Spleen (tissue), 13 donors: ENCODE results near the gene CDH10. TPM values are rescaled to one million over a fixed set of nuclear protein-coding genes. Genes with fewer than 3 reads are reported as not detected.

Experiments used
- DNase-seq: peaks from one replicate; pipeline ENCODE4 v3.0.0-alpha.2; 2020
- H3K27ac ChIP-seq, 8 donors: fragments of 200-600 bp; sonication (generic) in 7 of 8; 1 replicate in 4 of 8; 2 replicates in 4 of 8; pipeline versions ENCODE4 v1.5.0 to v1.8.0; 2016 to 2021; ENCODE audit warnings: inconsistent platforms in 4 of 8, mild to moderate bottlenecking in 4 of 8, moderate library complexity in 1 of 8
- H3K27me3 ChIP-seq, 7 donors: fragments of 200-600 bp; sonication (generic) in 6 of 7; replicated peaks in 1 of 7; 1 replicate in 4 of 7; 2 replicates in 3 of 7; pipeline versions ENCODE4 v1.5.0 to v1.8.0; 2016 to 2021; ENCODE audit warnings: inconsistent platforms in 3 of 7, mild to moderate bottlenecking in 1 of 7
- H3K36me3 ChIP-seq, 6 donors: fragments of 200-600 bp; sonication (generic) in 5 of 6; 1 replicate in 4 of 6; 2 replicates in 2 of 6; pipeline versions ENCODE4 v1.5.0 to v1.8.0; 2016 to 2021; ENCODE audit warnings: inconsistent platforms in 2 of 6
- H3K4me1 ChIP-seq, 6 donors: fragments of 200-600 bp; sonication (generic) in 5 of 6; 1 replicate in 3 of 6; 2 replicates in 3 of 6; pipeline versions ENCODE4 v1.5.0 to v1.8.0; 2016 to 2021; ENCODE audit warnings: inconsistent platforms in 3 of 6
- H3K4me3 ChIP-seq, 8 donors: fragments of 200-600 bp; sonication (generic) in 7 of 8; 1 replicate in 4 of 8; 2 replicates in 4 of 8; pipeline versions ENCODE4 v1.5.0 to v1.8.0; 2016 to 2021; ENCODE audit warnings: inconsistent platforms in 4 of 8, mild to moderate bottlenecking in 4 of 8, moderate library complexity in 2 of 8
- H3K9me3 ChIP-seq, 8 donors: fragments of 200-600 bp; sonication (generic) in 7 of 8; 1 replicate in 4 of 8; 2 replicates in 4 of 8; pipeline versions ENCODE4 v1.5.0 to v1.8.0; 2016 to 2021; ENCODE audit warnings: inconsistent platforms in 4 of 8
- POLR2A ChIP-seq, 3 donors: fragments of 450-650 bp; IDR thresholded peaks; one replicate each; pipeline ENCODE4 v1.5.1; 2017; ENCODE audit warnings: antibody characterized with exemption in 3 of 3, mild to moderate bottlenecking in 1 of 3
- POLR2AphosphoS5 ChIP-seq, 3 donors: sonication (generic); formaldehyde crosslinking; IDR thresholded peaks; one replicate each; pipeline ENCODE4 v1.5.1; 2017; ENCODE audit warnings: antibody characterized with exemption in 3 of 3
- WGBS, 5 donors: extraction: QIAGEN DNeasy Blood & Tissue Kit in 3 of 5; methylation state at CpG; one replicate each; pipeline versions ENCODE4 v1.1.5 to v1.1.7; 2013 to 2018; 5-methylcytosine and 5-hydroxymethylcytosine counted together
- intact Hi-C: fragments of 100-400 bp; cut with DNase I; formaldehyde crosslinking; loops from one replicate; pipeline ENCODE4 v1.15.0; 2023; ENCODE audit warnings: low total_unique reads
- long read RNA-seq, 2 donors: transcript quantifications; one replicate each; lab custom pipeline, GENCODE V29; 2026
- polyA plus RNA-seq, 3 donors: library from polyadenylated mRNA; stranded (reverse); fragments of 200-250 nt; gene quantifications; one replicate each; pipeline ENCODE4 v1.2.1, GENCODE V29; 2013
- total RNA-seq, 7 donors: library from RNA; depleted of rRNA in 3 of 7; stranded (reverse); fragments of >200 nt in 3 of 7; fragmentation: NEBNext Ultra II Directional in 4 of 7; extraction: Animal tissue kit (Norgen Biotek cat#: 25700) in 4 of 7; gene quantifications; one replicate each; pipeline versions ENCODE4 v1.1.0 to v1.2.1, GENCODE V29; 2016 to 2021
- TF ChIP-seq, protein P1 (sequence below), 11 experiments: fragments of 200-600 bp in 7 of 11; fragments of 450-650 bp in 4 of 11; sonication (generic) in 4 of 11; IDR thresholded peaks in 8 of 11; conservative IDR thresholded peaks in 3 of 11; 1 replicate in 7 of 11; 2 replicates in 4 of 11; pipeline versions ENCODE4 v1.4.0 to v1.8.0; 2016 to 2021; ENCODE audit warnings: antibody characterized with exemption in 11 of 11, inconsistent platforms in 4 of 11, mild to moderate bottlenecking in 1 of 11
- donor health status: healthy with polysubstance abuse.
- donor health status: DM: no; HTN: no; CAD: no; lungs with moderate emphysema.
- donor health status: DM: no; HTN: no; CAD: no.
- donor health status: Bipolar disorder and iron deficiency.
- donor health status: healthy.
- donor health status: DM: no; HTN: no; CAD: no.
- donor health status: DM: yes; HTN: yes; CAD: no.

Gene CDH10
- not detected for total RNA-seq
- not detected for polyA plus RNA-seq
- long read RNA-seq, donor 1: 0 reads
- long read RNA-seq, donor 2: 0 reads

DNA sequence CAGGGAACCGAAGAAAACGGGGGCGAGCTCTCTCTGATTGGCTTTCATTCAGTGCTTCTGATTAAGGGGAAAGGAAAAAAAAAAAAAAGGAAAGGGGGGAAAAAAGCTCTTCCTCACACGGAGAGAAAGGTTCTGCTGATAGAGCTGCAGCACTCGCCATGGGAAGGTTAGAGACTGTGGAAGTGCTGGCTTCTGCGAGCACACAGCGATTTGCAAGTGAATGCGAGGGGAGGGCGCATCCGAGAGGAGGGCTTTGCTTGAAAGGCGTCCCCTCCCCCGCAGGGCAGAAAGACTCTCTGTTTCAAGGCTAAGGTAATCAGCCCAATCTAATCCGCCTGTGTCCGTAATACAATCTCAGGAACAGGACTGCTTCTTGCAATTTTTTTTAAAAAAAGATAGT lies at the start of gene CDH10:
Gene CDH10, minus strand, starts transcription at position 218 of the 400 bp plus-strand sequence. CDS start 51,488 bp downstream, outside the sequence.
- DNase-seq: no peak
- Histone ChIP-seq H3K27me3 (peaks cover 0 to 11% (median 0%) of the 10 kb centered on the region in 7 donors), H3K36me3 (no peaks in the 10 kb centered on the region), H3K27ac (no peak within 1 kb of the TSS), H3K4me3 (no peak within 1 kb of the TSS), H3K4me1 (peaks cover 0 to 8% (median 0%) of the 10 kb centered on the region in 6 donors), H3K9me3 (no peaks in the 10 kb centered on the region)
- intact Hi-C loops: no loop called here
- 2 to 6% (median 2%) methylated on average over 14 of the region's 14 CpGs for WGBS, 5 donors
- TF ChIP-seq POLR2AphosphoS5 (IDR thresholded peaks at IDR 0.05): no peak
- TF ChIP-seq, protein P1, sequence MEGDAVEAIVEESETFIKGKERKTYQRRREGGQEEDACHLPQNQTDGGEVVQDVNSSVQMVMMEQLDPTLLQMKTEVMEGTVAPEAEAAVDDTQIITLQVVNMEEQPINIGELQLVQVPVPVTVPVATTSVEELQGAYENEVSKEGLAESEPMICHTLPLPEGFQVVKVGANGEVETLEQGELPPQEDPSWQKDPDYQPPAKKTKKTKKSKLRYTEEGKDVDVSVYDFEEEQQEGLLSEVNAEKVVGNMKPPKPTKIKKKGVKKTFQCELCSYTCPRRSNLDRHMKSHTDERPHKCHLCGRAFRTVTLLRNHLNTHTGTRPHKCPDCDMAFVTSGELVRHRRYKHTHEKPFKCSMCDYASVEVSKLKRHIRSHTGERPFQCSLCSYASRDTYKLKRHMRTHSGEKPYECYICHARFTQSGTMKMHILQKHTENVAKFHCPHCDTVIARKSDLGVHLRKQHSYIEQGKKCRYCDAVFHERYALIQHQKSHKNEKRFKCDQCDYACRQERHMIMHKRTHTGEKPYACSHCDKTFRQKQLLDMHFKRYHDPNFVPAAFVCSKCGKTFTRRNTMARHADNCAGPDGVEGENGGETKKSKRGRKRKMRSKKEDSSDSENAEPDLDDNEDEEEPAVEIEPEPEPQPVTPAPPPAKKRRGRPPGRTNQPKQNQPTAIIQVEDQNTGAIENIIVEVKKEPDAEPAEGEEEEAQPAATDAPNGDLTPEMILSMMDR (IDR thresholded peaks at IDR 0.05 in 8 of 11, conservative IDR thresholded peaks at IDR 0.05 in 3 of 11): no peak
- no peak for TF ChIP-seq POLR2A (IDR thresholded peaks at IDR 0.05)

GRCh38 chr5:24693609-24694008 lies 48.8 kb upstream of the CDH10 start:
- intact Hi-C loops: no loop called here
- H3K9me3 ChIP-seq: peaks cover 0 to 36% (median 21%) of the 10 kb centered on the region in 8 donors
- no peak for TF ChIP-seq POLR2A (IDR thresholded peaks at IDR 0.05)
- no peak for TF ChIP-seq POLR2AphosphoS5 (IDR thresholded peaks at IDR 0.05)
- TF ChIP-seq, protein P1 (IDR thresholded peaks at IDR 0.05 in 8 of 11, conservative IDR thresholded peaks at IDR 0.05 in 3 of 11): no peak
- DNase-seq: no peak
- no peaks in the 10 kb centered on the region for H3K4me1 ChIP-seq
- no peaks in the 10 kb centered on the region for H3K36me3 ChIP-seq
- H3K27ac ChIP-seq: no peak overlapping the region
- no peak overlapping the region for H3K4me3 ChIP-seq
- no peaks in the 10 kb centered on the region for H3K27me3 ChIP-seq

DNA sequence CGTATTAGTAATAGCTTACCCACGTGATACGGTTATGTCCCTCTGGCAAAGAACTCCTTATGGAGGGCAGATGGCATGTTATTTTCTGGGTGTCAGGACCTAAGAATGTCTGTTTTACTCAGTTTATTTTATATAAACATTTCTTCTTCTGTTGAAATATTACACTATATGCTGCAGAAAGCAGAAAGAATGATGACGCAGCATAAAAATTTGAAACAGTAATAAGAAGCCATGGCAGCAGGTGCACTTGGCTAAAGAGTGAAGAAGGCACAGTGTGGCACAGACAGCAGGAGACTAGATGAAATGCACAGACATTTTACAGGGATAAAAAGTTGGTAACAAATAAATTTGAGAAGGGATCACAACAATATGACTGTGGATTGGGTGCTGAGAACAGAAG lies 46.3 kb upstream of the CDH10 start:
- DNase-seq: no peak
- 88 to 94% (median 89%) methylated on average over 4 of the region's 4 CpGs for WGBS, 5 donors
- no peak for TF ChIP-seq POLR2AphosphoS5 (IDR thresholded peaks at IDR 0.05)
- no peak for TF ChIP-seq POLR2A (IDR thresholded peaks at IDR 0.05)
- TF ChIP-seq, protein P1 (IDR thresholded peaks at IDR 0.05 in 8 of 11, conservative IDR thresholded peaks at IDR 0.05 in 3 of 11): no peak
- intact Hi-C loops: no loop called here
- Histone ChIP-seq H3K27me3 (no peaks in the 10 kb centered on the region), H3K36me3 (no peaks in the 10 kb centered on the region), H3K27ac (no peak overlapping the region), H3K4me3 (no peak overlapping the region), H3K4me1 (no peaks in the 10 kb centered on the region), H3K9me3 (peaks cover 0 to 48% (median 36%) of the 10 kb centered on the region in 8 donors)

DNA sequence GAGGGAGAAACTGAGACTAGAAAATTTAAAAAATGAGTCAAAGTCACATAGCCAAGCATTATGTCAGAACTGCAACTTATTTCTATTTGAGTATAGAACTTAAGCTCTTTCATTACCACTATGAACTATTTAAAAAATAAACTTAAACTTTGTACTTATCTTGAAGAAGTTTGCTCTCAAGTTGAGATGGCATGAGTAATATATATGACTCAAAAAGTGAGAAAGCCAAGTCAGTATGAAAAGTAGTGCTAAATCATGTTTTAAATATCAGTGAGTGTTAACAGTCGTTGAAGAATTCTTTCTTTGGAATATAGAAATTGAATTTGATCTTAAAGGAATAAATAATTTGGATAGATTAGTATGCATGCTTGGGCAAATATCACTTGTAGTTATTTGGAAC lies 36.3 kb upstream of the CDH10 start:
- WGBS, 5 donors: 58 to 87% (median 68%) methylated on average over 1 of the region's 1 CpG
- H3K27ac ChIP-seq: no peak overlapping the region
- H3K4me1 ChIP-seq: no peaks in the 10 kb centered on the region
- no peak overlapping the region for H3K4me3 ChIP-seq
- intact Hi-C loops: no loop called here
- H3K27me3 ChIP-seq: no peaks in the 10 kb centered on the region
- peaks cover 0 to 43% (median 29%) of the 10 kb centered on the region in 8 donors for H3K9me3 ChIP-seq
- no peak for TF ChIP-seq POLR2A (IDR thresholded peaks at IDR 0.05)
- TF ChIP-seq POLR2AphosphoS5 (IDR thresholded peaks at IDR 0.05): no peak
- TF ChIP-seq, protein P1 (IDR thresholded peaks at IDR 0.05 in 8 of 11, conservative IDR thresholded peaks at IDR 0.05 in 3 of 11): no peak
- DNase-seq: no peak
- H3K36me3 ChIP-seq: no peaks in the 10 kb centered on the region
